IMR-90 (cell line): Measurements from ENCODE around the gene PRKAG1. TPM values are rescaled to one million over a fixed set of nuclear protein-coding genes. Genes with fewer than 3 reads are reported as not detected.

ENCODE experiments used
- ATAC-seq: fragments of 200-7000 bp; cut with Tn5 transposase; 2 replicates; pipeline ENCODE4 v1.9.1; 2020; ENCODE audit warnings: low read depth, mild to moderate bottlenecking, moderate library complexity
- BruUV-seq: library from RNA; stranded (reverse); fragments of 400-500 nt; replicated peaks from 2 replicates; lab custom pipeline; 2021; lab: Mats Ljungman, UMichigan
- CTCF ChIA-PET: fragments of 300-600 bp; formaldehyde crosslinking; extraction: SDS; loops from one replicate; lab custom pipeline; 2021; ENCODE audit warnings: antibody characterized with exemption; lab: Yijun Ruan, JAX
- POLR2A ChIA-PET: fragments of 300-600 bp; sonication (Branson Sonifier 250); formaldehyde crosslinking; loops from one replicate; lab custom pipeline; 2022; ENCODE audit warnings: antibody characterized with exemption; ENCODE audit not compliant: unreplicated experiment; lab: Charles Lee
- DNase-seq: peaks from one replicate; pipeline ENCODE4 v3.0.0; 2013
- H2AFZ ChIP-seq: replicated peaks from 2 replicates; pipeline ENCODE3; 2013; ENCODE audit warnings: low read length, mild to moderate bottlenecking; ENCODE audit not compliant: poor library complexity
- H2AK5ac ChIP-seq: 2 replicates; pipeline ENCODE4 v1.6.1; 2013; ENCODE audit warnings: low read depth, low read length, inconsistent platforms
- H2AK9ac ChIP-seq: replicated peaks from 2 replicates; pipeline ENCODE3; 2013; ENCODE audit warnings: mild to moderate bottlenecking, low read depth, low read length, moderate library complexity; ENCODE audit not compliant: poor library complexity
- H2BK120ac ChIP-seq: 2 replicates; pipeline ENCODE4 v1.6.1; 2013; ENCODE audit warnings: low read depth, low read length, inconsistent platforms
- H2BK15ac ChIP-seq: 3 replicates; pipeline ENCODE4 v1.6.1; 2013; ENCODE audit warnings: low read depth, low read length, inconsistent platforms
- H2BK20ac ChIP-seq: 2 replicates; pipeline ENCODE4 v1.6.1; 2013; ENCODE audit warnings: low read depth, mild to moderate bottlenecking, inconsistent platforms, low read length, moderate library complexity
- H2BK5ac ChIP-seq: 2 replicates; pipeline ENCODE4 v1.6.1; 2013; ENCODE audit warnings: mild to moderate bottlenecking, low read depth, low read length, inconsistent platforms; ENCODE audit not compliant: poor library complexity, severe bottlenecking
- H3K14ac ChIP-seq: replicated peaks from 2 replicates; pipeline ENCODE4 v1.6.1; 2013; ENCODE audit warnings: low read depth, low read length, inconsistent platforms
- H3K18ac ChIP-seq: 2 replicates; pipeline ENCODE4 v1.6.1; 2013; ENCODE audit warnings: low read depth, low read length, control low read depth
- H3K23ac ChIP-seq: 2 replicates; pipeline ENCODE4 v1.6.1; 2013; ENCODE audit warnings: low read depth, low read length, inconsistent platforms
- H3K27ac ChIP-seq: 2 replicates; pipeline ENCODE4 v1.5.1; 2013; ENCODE audit warnings: mild to moderate bottlenecking, control low read depth, low read length; ENCODE audit not compliant: insufficient read depth
- H3K27me3 ChIP-seq: 2 replicates; pipeline ENCODE4 v1.6.1; 2013; ENCODE audit warnings: low read length; ENCODE audit not compliant: control insufficient read depth, insufficient read depth
- H3K36me3 ChIP-seq: 2 replicates; pipeline ENCODE4 v1.6.1; 2013; ENCODE audit warnings: low read length, mixed read lengths; ENCODE audit not compliant: control insufficient read depth, insufficient read depth
- H3K4ac ChIP-seq: 2 replicates; pipeline ENCODE4 v1.6.1; 2013; ENCODE audit warnings: low read depth, low read length, inconsistent platforms
- H3K4me1 ChIP-seq: 2 replicates; pipeline ENCODE4 v1.6.1; 2013; ENCODE audit warnings: low read length, mixed read lengths; ENCODE audit not compliant: control insufficient read depth, insufficient read depth
- H3K4me2 ChIP-seq: 2 replicates; pipeline ENCODE4 v1.6.1; 2013; ENCODE audit warnings: low read depth, mild to moderate bottlenecking, control low read depth, low read length, moderate library complexity
- H3K4me3 ChIP-seq: 2 replicates; pipeline ENCODE4 v1.5.1; 2013; ENCODE audit warnings: low read depth, mild to moderate bottlenecking, control low read depth, low read length, moderate library complexity; ENCODE audit not compliant: insufficient read depth
- H3K56ac ChIP-seq: 2 replicates; pipeline ENCODE4 v1.6.1; 2013; ENCODE audit warnings: low read length, inconsistent platforms; ENCODE audit not compliant: insufficient read depth; ENCODE audit errors: extremely low read depth
- H3K79me1 ChIP-seq, 2 experiments: 2 replicates each; pipeline ENCODE4 v1.6.1; 2013; ENCODE audit warnings: low read length in 2 of 2, inconsistent platforms in 1 of 2, low read depth in 1 of 2
- H3K9ac ChIP-seq: 2 replicates; pipeline ENCODE4 v1.6.1; 2013; ENCODE audit warnings: low read depth, low read length, control low read depth
- H3K9me1 ChIP-seq: 2 replicates; pipeline ENCODE4 v1.6.1; 2013; ENCODE audit warnings: low read length, inconsistent platforms; ENCODE audit not compliant: insufficient read depth
- H3K9me3 ChIP-seq: 2 replicates; pipeline ENCODE4 v1.6.1; 2013; ENCODE audit warnings: low read length; ENCODE audit not compliant: control insufficient read depth, insufficient read depth
- H4K20me1 ChIP-seq: 2 replicates; pipeline ENCODE4 v1.6.1; 2013; ENCODE audit warnings: low read length, inconsistent platforms; ENCODE audit not compliant: insufficient read depth
- H4K5ac ChIP-seq: 2 replicates; pipeline ENCODE4 v1.6.1; 2013; ENCODE audit warnings: mild to moderate bottlenecking, low read depth, low read length, control low read depth
- H4K8ac ChIP-seq, 2 experiments: 2 replicates each; pipeline ENCODE4 v1.6.1; 2013; ENCODE audit warnings: low read depth in 2 of 2, low read length in 2 of 2, control low read depth in 1 of 2, inconsistent platforms in 1 of 2
- H4K91ac ChIP-seq: 2 replicates; pipeline ENCODE4 v1.6.1; 2013; ENCODE audit warnings: low read depth, low read length, inconsistent platforms; ENCODE audit not compliant: insufficient read depth
- CTCF ChIP-seq: conservative IDR thresholded peaks from 2 replicates; pipeline ENCODE4 v1.5.1; 2012; ENCODE audit warnings: mild to moderate bottlenecking, low read depth, low read length, improper control_type of control experiment
- FOS ChIP-seq: fragments of 150-350 bp; IDR thresholded peaks from 2 replicates; pipeline ENCODE4 v1.6.1; 2016; ENCODE audit warnings: low read depth, low read length
- MAZ ChIP-seq: IDR thresholded peaks from 2 replicates; pipeline ENCODE4 v1.6.1; 2012; ENCODE audit warnings: low read depth, mild to moderate bottlenecking, low read length, improper control_type of control experiment, moderate library complexity, borderline replicate concordance
- MXI1 ChIP-seq: IDR thresholded peaks from 2 replicates; pipeline ENCODE4 v1.6.1; 2012; ENCODE audit warnings: low read depth, mild to moderate bottlenecking, low read length, moderate library complexity, borderline replicate concordance
- NFE2L2 ChIP-seq: fragments of 150-350 bp; IDR thresholded peaks from 2 replicates; pipeline ENCODE4 v1.6.1; 2016; ENCODE audit warnings: low read depth, mild to moderate bottlenecking, low read length
- POLR2A ChIP-seq: IDR thresholded peaks from 2 replicates; pipeline ENCODE4 v1.6.1; 2012; ENCODE audit warnings: mild to moderate bottlenecking, low read depth, low read length
- RAD21 ChIP-seq: IDR thresholded peaks from 2 replicates; pipeline ENCODE4 v1.6.1; 2012; ENCODE audit warnings: low read length, improper control_type of control experiment
- RCOR1 ChIP-seq: IDR thresholded peaks from 2 replicates; pipeline ENCODE4 v1.6.1; 2012; ENCODE audit warnings: mild to moderate bottlenecking, low read length, improper control_type of control experiment; ENCODE audit not compliant: insufficient replicate concordance
- RFX5 ChIP-seq: IDR thresholded peaks from 2 replicates; pipeline ENCODE4 v1.8.0; 2012; ENCODE audit warnings: low read depth, mild to moderate bottlenecking, low read length, moderate library complexity
- SMC3 ChIP-seq: fragments of 150-350 bp; IDR thresholded peaks from 2 replicates; pipeline ENCODE4 v1.6.1; 2016; ENCODE audit warnings: low read depth, mild to moderate bottlenecking, antibody characterized with exemption, low read length, moderate library complexity
- WGBS, 2 experiments: methylation state at CpG; one replicate each; pipeline versions ENCODE4 v1.1.5 to v1.1.7; 2013; ENCODE audit warnings: missing lambda C conversion rate in 2 of 2; ENCODE audit not compliant: insufficient read length in 1 of 2; ENCODE audit errors: extremely low coverage in 2 of 2; 5-methylcytosine and 5-hydroxymethylcytosine counted together
- dilution Hi-C: fragments of 300-500 bp; cut with HindIII; formaldehyde crosslinking; loops from one replicate; pipeline ENCODE4 v1.14.3; 2018; ENCODE audit warnings: low sequenced_read_pairs; ENCODE audit not compliant: unreplicated experiment
- in situ Hi-C: fragments of 300-500 bp; cut with MboI; formaldehyde crosslinking; loops from 3 replicates; pipeline ENCODE4 v1.14.3; 2019; ENCODE audit warnings: low sequenced_read_pairs, inconsistent platforms, mixed read lengths
- intact Hi-C: fragments of 100-400 bp; cut with micrococcal nuclease; formaldehyde crosslinking; loops from 2 replicates; pipeline ENCODE4 v1.10.0; 2022
- polyA plus RNA-seq, 3 experiments: library from polyadenylated mRNA; depleted of rRNA; stranded (reverse); fragments of >200 nt; gene quantifications; 2 replicates each; pipeline ENCODE4 v1.2.3, GENCODE V29; 2012; ENCODE audit warnings: low replicate concordance in 1 of 3
- total RNA-seq: library from RNA; depleted of rRNA; stranded (reverse); fragments of >200 nt; gene quantifications from 2 replicates; pipeline ENCODE4 v1.2.3, GENCODE V29; 2012
- TF ChIP-seq, protein P1 (sequence below): fragments of 150-350 bp; IDR thresholded peaks from 2 replicates; pipeline ENCODE4 v1.6.1; 2017; ENCODE audit warnings: mild to moderate bottlenecking, antibody characterized with exemption, low read length, low read depth
- TF ChIP-seq, protein P2 (sequence below): fragments of 150-350 bp; IDR thresholded peaks from 2 replicates; pipeline ENCODE4 v1.6.1; 2016; ENCODE audit warnings: low read depth, mild to moderate bottlenecking, low read length, moderate library complexity, borderline replicate concordance

The PRKAG1 gene
- total and polyA plus RNA-seq, 2 of the 4 experiments (the other 2 are of a cell fraction), result 81.1 to 106 TPM

GRCh38 chr12:48957141-48958048 lies 61.2 kb downstream of the PRKAG1 start, which contains the start of gene ARF3:
TSS of gene ARF3 (minus strand) at chr12:48957487. CDS start at chr12:48941095, 16,392 bp downstream.
- Histone ChIP-seq H2AK9ac (peak within 1 kb of the TSS; percentile 99), H2AK5ac (peak within 1 kb of the TSS; percentile 46), H2BK20ac (no peak within 1 kb of the TSS), H3K18ac (peak within 1 kb of the TSS; percentile 19; the same call in 1 of the 2 replicates), H2BK15ac (0 out of 3 replicates have a peak within 1 kb of the TSS, but pooled peaks have one; percentile 1), H3K4me2 (peak within 1 kb of the TSS; percentile 94), H2BK5ac (peak within 1 kb of the TSS; percentile 82), H3K27me3 (peaks cover 5% of the 10 kb centered on the region; the same call in 1 of the 2 replicates), H4K8ac (peak within 1 kb of the TSS; percentile 86 to 94), H3K79me1 (peaks cover 16 to 46% of the 10 kb centered on the region in 2 experiments), H4K20me1 (peaks cover 40% of the 10 kb centered on the region), H2BK120ac (peak within 1 kb of the TSS; percentile 53; the same call in 1 of the 2 replicates), H3K4me1 (peaks cover 3% of the 10 kb centered on the region; the same call in 1 of the 2 replicates), H3K9ac (peak within 1 kb of the TSS; percentile 77), H3K23ac (peak within 1 kb of the TSS; percentile 62; the same call in 1 of the 2 replicates), H4K5ac (peak within 1 kb of the TSS; percentile 85), H2AFZ (peak within 1 kb of the TSS; percentile 91), H3K4ac (peak within 1 kb of the TSS; percentile 85), H3K56ac (0 out of 2 replicates have a peak within 1 kb of the TSS, but pooled peaks have one; percentile 5), H3K9me1 (peaks cover 17% of the 10 kb centered on the region), H3K36me3 (peaks cover 6% of the 10 kb centered on the region), H3K9me3 (no peaks in the 10 kb centered on the region), H3K14ac (peak within 1 kb of the TSS; percentile 86; the same call in 1 of the 2 replicates), H3K4me3 (peak within 1 kb of the TSS; percentile 88), H4K91ac (peak within 1 kb of the TSS; percentile 55; the same call in 1 of the 2 replicates), H3K27ac (peak within 1 kb of the TSS; percentile 84)
- DNase-seq, result peak; percentile 90
- no TSS peak for BruUV-seq
- TF ChIP-seq POLR2A (peak; percentile 89), RCOR1 (no peak), RFX5 (no peak), SMC3 (no peak), MXI1 (no peak), FOS (no peak), MAZ (peak; percentile 84; the same call in 1 of the 2 replicates), CTCF (peak; percentile 0; the same call in 1 of the 2 replicates), NFE2L2 (no peak), RAD21 (no peak)
- TF ChIP-seq, protein P1, sequence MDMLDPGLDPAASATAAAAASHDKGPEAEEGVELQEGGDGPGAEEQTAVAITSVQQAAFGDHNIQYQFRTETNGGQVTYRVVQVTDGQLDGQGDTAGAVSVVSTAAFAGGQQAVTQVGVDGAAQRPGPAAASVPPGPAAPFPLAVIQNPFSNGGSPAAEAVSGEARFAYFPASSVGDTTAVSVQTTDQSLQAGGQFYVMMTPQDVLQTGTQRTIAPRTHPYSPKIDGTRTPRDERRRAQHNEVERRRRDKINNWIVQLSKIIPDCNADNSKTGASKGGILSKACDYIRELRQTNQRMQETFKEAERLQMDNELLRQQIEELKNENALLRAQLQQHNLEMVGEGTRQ, result no peak
- TF ChIP-seq, protein P2, sequence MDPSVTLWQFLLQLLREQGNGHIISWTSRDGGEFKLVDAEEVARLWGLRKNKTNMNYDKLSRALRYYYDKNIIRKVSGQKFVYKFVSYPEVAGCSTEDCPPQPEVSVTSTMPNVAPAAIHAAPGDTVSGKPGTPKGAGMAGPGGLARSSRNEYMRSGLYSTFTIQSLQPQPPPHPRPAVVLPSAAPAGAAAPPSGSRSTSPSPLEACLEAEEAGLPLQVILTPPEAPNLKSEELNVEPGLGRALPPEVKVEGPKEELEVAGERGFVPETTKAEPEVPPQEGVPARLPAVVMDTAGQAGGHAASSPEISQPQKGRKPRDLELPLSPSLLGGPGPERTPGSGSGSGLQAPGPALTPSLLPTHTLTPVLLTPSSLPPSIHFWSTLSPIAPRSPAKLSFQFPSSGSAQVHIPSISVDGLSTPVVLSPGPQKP, result no peak
- WGBS, 2 experiments, result 2% methylated on average over 18 of the region's 58 CpGs; no CpG with 5 or more reads in 1 of the 2 experiments
- peak; percentile 89 for ATAC-seq
- CTCF ChIA-PET, result interaction anchor here (0.6 to 2.1 kb wide), 2 partner anchors 21 to 40 kb away, joined by 3 to 10 read pairs; no protein-coding TSS in a partner anchor
- POLR2A ChIA-PET, result no interaction called here
- in situ Hi-C loops (no loop called here), dilution Hi-C loops (no loop called here), intact Hi-C loops (loop anchor here (2.0 kb wide), 1 partner anchor 31 kb away; no protein-coding TSS in a partner anchor)
